Adrenal gland (tissue), 5 donors: Measurements from ENCODE around the gene URM1.

ENCODE experiments used
- POLR2A ChIP-seq, 2 donors: fragments of 450-650 bp; IDR thresholded peaks; one replicate each; pipeline ENCODE4 v1.6.1; 2017; ENCODE audit warnings: antibody characterized with exemption in 2 of 2, mild to moderate bottlenecking in 2 of 2, moderate library complexity in 1 of 2
- TF ChIP-seq, protein P1 (sequence below), 6 experiments: fragments of 450-650 bp in 4 of 6; fragments of 200-600 bp in 2 of 6; sonication (generic) in 1 of 6; IDR thresholded peaks; 1 replicate in 5 of 6; 2 replicates in 1 of 6; pipeline versions ENCODE4 v1.5.1 to v1.8.0; 2016 to 2021; ENCODE audit warnings: antibody characterized with exemption in 6 of 6, mild to moderate bottlenecking in 2 of 6, moderate library complexity in 1 of 6
- donor health status: DM: no; HTN: no; CAD: no.

- TF ChIP-seq, protein P1, sequence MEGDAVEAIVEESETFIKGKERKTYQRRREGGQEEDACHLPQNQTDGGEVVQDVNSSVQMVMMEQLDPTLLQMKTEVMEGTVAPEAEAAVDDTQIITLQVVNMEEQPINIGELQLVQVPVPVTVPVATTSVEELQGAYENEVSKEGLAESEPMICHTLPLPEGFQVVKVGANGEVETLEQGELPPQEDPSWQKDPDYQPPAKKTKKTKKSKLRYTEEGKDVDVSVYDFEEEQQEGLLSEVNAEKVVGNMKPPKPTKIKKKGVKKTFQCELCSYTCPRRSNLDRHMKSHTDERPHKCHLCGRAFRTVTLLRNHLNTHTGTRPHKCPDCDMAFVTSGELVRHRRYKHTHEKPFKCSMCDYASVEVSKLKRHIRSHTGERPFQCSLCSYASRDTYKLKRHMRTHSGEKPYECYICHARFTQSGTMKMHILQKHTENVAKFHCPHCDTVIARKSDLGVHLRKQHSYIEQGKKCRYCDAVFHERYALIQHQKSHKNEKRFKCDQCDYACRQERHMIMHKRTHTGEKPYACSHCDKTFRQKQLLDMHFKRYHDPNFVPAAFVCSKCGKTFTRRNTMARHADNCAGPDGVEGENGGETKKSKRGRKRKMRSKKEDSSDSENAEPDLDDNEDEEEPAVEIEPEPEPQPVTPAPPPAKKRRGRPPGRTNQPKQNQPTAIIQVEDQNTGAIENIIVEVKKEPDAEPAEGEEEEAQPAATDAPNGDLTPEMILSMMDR (IDR thresholded peaks at IDR 0.05) = peak; percentile 42 to 80 (median 60)
- no peak for TF ChIP-seq POLR2A (IDR thresholded peaks at IDR 0.05)
Observed at GRCh38 chr9:128420060-128420650, 49.0 kb downstream of the URM1 start.
